DND-41 (cell line): ENCODE results near the gene TMEM253.

Experiments used
- EZH2 ChIP-seq: IDR thresholded peaks from 3 replicates; pipeline ENCODE4 v1.6.1; 2012; ENCODE audit warnings: borderline replicate concordance, low read depth, mild to moderate bottlenecking, moderate library complexity, low read length, inconsistent platforms; ENCODE audit not compliant: severe bottlenecking
- TF ChIP-seq, protein P1 (sequence below): IDR thresholded peaks from 2 replicates; pipeline ENCODE4 v1.5.1; 2012; ENCODE audit warnings: borderline replicate concordance, low read length, moderate library complexity, mild to moderate bottlenecking; ENCODE audit not compliant: poor library complexity, severe bottlenecking; ENCODE audit errors: extremely low read depth

DNA sequence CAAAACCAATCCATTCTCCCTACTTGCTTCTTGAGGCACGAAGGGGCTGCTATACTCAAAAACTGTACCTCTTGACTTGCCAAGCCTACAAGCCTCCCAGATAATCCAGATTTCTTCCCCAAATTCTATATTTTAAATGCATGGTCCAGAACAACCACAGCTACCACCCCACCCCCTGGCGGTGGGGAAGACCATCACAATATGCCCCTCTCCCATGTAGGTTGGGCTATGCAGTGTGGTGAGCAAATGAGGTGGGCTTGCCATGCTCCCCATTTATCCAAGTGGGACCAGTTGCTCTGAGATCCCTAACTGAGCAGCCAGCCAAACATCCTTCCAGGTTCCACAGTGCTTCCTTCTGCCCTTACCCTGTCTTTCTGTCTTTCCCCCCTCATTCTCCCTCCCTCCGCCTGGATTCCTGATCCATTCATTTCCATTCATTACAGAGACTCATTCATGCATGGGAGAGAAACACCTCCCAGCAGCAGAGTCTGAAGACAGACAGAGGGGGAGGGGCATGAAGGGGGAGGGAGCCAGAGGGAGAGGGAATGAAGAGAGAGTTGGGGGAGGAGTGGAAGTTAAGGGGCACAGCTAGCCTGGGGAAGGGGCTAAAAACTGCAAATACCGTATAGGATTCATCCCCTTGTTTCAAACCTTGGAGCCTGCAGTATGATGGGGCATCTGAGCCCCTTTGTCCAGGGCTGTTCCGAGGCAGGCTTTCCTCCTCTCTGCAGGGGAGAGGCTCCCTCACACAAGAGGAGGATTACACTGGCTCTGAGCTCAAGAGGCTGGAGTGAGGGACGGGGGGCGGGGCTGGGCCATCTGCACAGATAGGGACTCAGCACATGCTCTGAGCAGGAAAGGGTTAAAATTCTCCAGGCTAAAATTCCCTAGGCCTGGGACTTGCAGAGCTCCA, 6.8 kb upstream of the TMEM253 start:
- TF ChIP-seq, protein P1, sequence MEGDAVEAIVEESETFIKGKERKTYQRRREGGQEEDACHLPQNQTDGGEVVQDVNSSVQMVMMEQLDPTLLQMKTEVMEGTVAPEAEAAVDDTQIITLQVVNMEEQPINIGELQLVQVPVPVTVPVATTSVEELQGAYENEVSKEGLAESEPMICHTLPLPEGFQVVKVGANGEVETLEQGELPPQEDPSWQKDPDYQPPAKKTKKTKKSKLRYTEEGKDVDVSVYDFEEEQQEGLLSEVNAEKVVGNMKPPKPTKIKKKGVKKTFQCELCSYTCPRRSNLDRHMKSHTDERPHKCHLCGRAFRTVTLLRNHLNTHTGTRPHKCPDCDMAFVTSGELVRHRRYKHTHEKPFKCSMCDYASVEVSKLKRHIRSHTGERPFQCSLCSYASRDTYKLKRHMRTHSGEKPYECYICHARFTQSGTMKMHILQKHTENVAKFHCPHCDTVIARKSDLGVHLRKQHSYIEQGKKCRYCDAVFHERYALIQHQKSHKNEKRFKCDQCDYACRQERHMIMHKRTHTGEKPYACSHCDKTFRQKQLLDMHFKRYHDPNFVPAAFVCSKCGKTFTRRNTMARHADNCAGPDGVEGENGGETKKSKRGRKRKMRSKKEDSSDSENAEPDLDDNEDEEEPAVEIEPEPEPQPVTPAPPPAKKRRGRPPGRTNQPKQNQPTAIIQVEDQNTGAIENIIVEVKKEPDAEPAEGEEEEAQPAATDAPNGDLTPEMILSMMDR: no peak
- TF ChIP-seq EZH2: no peak
